SK-N-SH treated with all-trans-retinoic acid at 6 μM for 48 hours (cell line): ENCODE data around the gene CACNA1A.

Experiments
- ARNTL ChIP-seq: fragments of 450-650 bp; formaldehyde crosslinking; IDR thresholded peaks from 2 replicates; pipeline ENCODE4 v1.5.0; 2020; ENCODE audit warnings: low read depth, mild to moderate bottlenecking, moderate library complexity, borderline replicate concordance
- BACH2 ChIP-seq: fragments of 250-450 bp; sonication (Bioruptor Pico); IDR thresholded peaks from 2 replicates; pipeline ENCODE4 v1.9.0; 2021; ENCODE audit warnings: mild to moderate bottlenecking, borderline replicate concordance
- OSR1 ChIP-seq: fragments of 250-450 bp; sonication (Bioruptor Pico); IDR thresholded peaks from 2 replicates; pipeline ENCODE4 v1.8.0; 2022; ENCODE audit warnings: moderate library complexity, mild to moderate bottlenecking, inconsistent platforms
- SNAI2 ChIP-seq: fragments of 250-450 bp; sonication (Bioruptor Pico); IDR thresholded peaks from 2 replicates; pipeline ENCODE4 v1.5.0; 2020; ENCODE audit warnings: mild to moderate bottlenecking, moderate library complexity
- TF ChIP-seq, protein P1 (sequence below): fragments of 250-450 bp; sonication (Bioruptor Pico); IDR thresholded peaks from 2 replicates; pipeline ENCODE4 v1.5.0; 2020; ENCODE audit warnings: mild to moderate bottlenecking, moderate library complexity
- TF ChIP-seq, protein P2 (sequence below): fragments of 250-450 bp; sonication (Bioruptor Pico); IDR thresholded peaks from 2 replicates; pipeline ENCODE4 v1.8.0; 2020; ENCODE audit warnings: mild to moderate bottlenecking, moderate library complexity, borderline replicate concordance

DNA sequence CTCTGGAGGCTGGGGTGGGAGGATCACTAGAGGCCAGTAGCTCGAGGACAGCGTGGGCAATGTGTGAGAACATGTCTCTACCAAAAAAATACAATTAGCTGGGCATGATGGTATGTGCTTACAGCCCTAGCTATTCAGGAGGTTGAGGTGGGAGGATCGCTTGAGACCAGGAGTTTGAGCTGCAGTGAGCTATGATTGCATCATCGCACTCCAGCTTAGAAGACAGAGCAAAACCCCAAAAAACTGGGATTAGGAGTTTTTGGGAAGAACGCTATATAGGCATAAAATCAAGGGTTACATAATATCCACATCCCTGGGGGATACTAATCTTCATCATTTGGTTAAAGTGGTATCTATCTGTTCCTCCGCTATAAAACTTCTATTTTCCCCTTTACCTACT is 155.5 kb downstream of the CACNA1A start:
- no peak for TF ChIP-seq BACH2
- TF ChIP-seq ARNTL (CRISPR knock-in tag) = no peak
- TF ChIP-seq OSR1 (CRISPR knock-in tag) = no peak
- TF ChIP-seq, protein P1, sequence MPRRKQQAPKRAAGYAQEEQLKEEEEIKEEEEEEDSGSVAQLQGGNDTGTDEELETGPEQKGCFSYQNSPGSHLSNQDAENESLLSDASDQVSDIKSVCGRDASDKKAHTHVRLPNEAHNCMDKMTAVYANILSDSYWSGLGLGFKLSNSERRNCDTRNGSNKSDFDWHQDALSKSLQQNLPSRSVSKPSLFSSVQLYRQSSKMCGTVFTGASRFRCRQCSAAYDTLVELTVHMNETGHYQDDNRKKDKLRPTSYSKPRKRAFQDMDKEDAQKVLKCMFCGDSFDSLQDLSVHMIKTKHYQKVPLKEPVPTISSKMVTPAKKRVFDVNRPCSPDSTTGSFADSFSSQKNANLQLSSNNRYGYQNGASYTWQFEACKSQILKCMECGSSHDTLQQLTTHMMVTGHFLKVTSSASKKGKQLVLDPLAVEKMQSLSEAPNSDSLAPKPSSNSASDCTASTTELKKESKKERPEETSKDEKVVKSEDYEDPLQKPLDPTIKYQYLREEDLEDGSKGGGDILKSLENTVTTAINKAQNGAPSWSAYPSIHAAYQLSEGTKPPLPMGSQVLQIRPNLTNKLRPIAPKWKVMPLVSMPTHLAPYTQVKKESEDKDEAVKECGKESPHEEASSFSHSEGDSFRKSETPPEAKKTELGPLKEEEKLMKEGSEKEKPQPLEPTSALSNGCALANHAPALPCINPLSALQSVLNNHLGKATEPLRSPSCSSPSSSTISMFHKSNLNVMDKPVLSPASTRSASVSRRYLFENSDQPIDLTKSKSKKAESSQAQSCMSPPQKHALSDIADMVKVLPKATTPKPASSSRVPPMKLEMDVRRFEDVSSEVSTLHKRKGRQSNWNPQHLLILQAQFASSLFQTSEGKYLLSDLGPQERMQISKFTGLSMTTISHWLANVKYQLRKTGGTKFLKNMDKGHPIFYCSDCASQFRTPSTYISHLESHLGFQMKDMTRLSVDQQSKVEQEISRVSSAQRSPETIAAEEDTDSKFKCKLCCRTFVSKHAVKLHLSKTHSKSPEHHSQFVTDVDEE (CRISPR knock-in tag) = no peak
- TF ChIP-seq SNAI2 (CRISPR knock-in tag) = no peak
- TF ChIP-seq, protein P2, sequence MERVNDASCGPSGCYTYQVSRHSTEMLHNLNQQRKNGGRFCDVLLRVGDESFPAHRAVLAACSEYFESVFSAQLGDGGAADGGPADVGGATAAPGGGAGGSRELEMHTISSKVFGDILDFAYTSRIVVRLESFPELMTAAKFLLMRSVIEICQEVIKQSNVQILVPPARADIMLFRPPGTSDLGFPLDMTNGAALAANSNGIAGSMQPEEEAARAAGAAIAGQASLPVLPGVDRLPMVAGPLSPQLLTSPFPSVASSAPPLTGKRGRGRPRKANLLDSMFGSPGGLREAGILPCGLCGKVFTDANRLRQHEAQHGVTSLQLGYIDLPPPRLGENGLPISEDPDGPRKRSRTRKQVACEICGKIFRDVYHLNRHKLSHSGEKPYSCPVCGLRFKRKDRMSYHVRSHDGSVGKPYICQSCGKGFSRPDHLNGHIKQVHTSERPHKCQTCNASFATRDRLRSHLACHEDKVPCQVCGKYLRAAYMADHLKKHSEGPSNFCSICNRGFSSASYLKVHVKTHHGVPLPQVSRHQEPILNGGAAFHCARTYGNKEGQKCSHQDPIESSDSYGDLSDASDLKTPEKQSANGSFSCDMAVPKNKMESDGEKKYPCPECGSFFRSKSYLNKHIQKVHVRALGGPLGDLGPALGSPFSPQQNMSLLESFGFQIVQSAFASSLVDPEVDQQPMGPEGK = no peak
